HEK293 (cell line): ENCODE measurements around the gene DISC1.
A peak's percentile ranks its signal among the peaks of the same experiment; 100 is the strongest.

Experiments
- MEIS1 ChIP-seq: sonication (generic); formaldehyde crosslinking; IDR thresholded peaks from 2 replicates; pipeline ENCODE4 v1.8.1; 2022; ENCODE audit warnings: missing genetic modification reagents, mild to moderate bottlenecking, borderline replicate concordance
- MZF1 ChIP-seq: fragments of 450-650 bp; formaldehyde crosslinking; IDR thresholded peaks from 2 replicates; pipeline ENCODE4 v1.5.1; 2017; ENCODE audit warnings: missing biosample characterization, missing genetic modification characterization, borderline replicate concordance
- RBAK ChIP-seq: fragments of 450-650 bp; formaldehyde crosslinking; IDR thresholded peaks from 2 replicates; pipeline ENCODE4 v1.5.1; 2016; ENCODE audit warnings: missing biosample characterization, missing genetic modification characterization
- REPIN1 ChIP-seq: fragments of 450-650 bp; formaldehyde crosslinking; IDR thresholded peaks from 2 replicates; pipeline ENCODE4 v1.5.1; 2017; ENCODE audit warnings: missing biosample characterization, missing genetic modification characterization, low read depth
- SCRT2 ChIP-seq: fragments of 450-650 bp; formaldehyde crosslinking; IDR thresholded peaks from 2 replicates; pipeline ENCODE4 v1.5.1; 2016; ENCODE audit warnings: missing biosample characterization, missing genetic modification characterization
- ZNF174 ChIP-seq: fragments of 450-650 bp; formaldehyde crosslinking; IDR thresholded peaks from 2 replicates; pipeline ENCODE4 v1.5.0; 2017; ENCODE audit warnings: missing biosample characterization, mild to moderate bottlenecking, missing genetic modification characterization
- ZNF175 ChIP-seq: fragments of 450-650 bp; formaldehyde crosslinking; IDR thresholded peaks from 2 replicates; pipeline ENCODE4 v1.5.1; 2016; ENCODE audit warnings: missing biosample characterization, missing genetic modification characterization
- ZNF292 ChIP-seq: fragments of 450-650 bp; formaldehyde crosslinking; IDR thresholded peaks from 2 replicates; pipeline ENCODE4 v1.5.1; 2016; ENCODE audit warnings: low read depth, missing biosample characterization, missing genetic modification characterization, borderline replicate concordance
- ZNF37A ChIP-seq: fragments of 450-650 bp; IDR thresholded peaks from 2 replicates; pipeline ENCODE4 v1.5.1; 2018; ENCODE audit warnings: missing biosample characterization, missing genetic modification characterization
- ZNF426 ChIP-seq: fragments of 450-650 bp; formaldehyde crosslinking; IDR thresholded peaks from 2 replicates; pipeline ENCODE4 v1.5.1; 2017; ENCODE audit warnings: missing biosample characterization, missing genetic modification characterization, mild to moderate bottlenecking, inconsistent platforms, moderate library complexity
- ZNF529 ChIP-seq: fragments of 450-650 bp; formaldehyde crosslinking; IDR thresholded peaks from 2 replicates; pipeline ENCODE4 v1.5.1; 2017; ENCODE audit warnings: missing genetic modification characterization, missing biosample characterization; ENCODE audit not compliant: insufficient replicate concordance
- ZNF585B ChIP-seq: fragments of 450-650 bp; formaldehyde crosslinking; IDR thresholded peaks from 2 replicates; pipeline ENCODE4 v1.5.1; 2016; ENCODE audit warnings: missing biosample characterization, missing genetic modification characterization
- ZNF596 ChIP-seq: fragments of 450-650 bp; IDR thresholded peaks from 2 replicates; pipeline ENCODE4 v1.5.0; 2018; ENCODE audit warnings: missing biosample characterization, mild to moderate bottlenecking, missing genetic modification characterization, moderate library complexity
- ZNF610 ChIP-seq: fragments of 450-650 bp; formaldehyde crosslinking; IDR thresholded peaks from 2 replicates; pipeline ENCODE4 v1.5.1; 2016; ENCODE audit warnings: missing biosample characterization, missing genetic modification characterization, borderline replicate concordance
- ZNF621 ChIP-seq: fragments of 450-650 bp; formaldehyde crosslinking; IDR thresholded peaks from 2 replicates; pipeline ENCODE4 v1.5.1; 2017; ENCODE audit warnings: missing biosample characterization, missing genetic modification characterization
- ZNF785 ChIP-seq: fragments of 450-650 bp; formaldehyde crosslinking; IDR thresholded peaks from 2 replicates; pipeline ENCODE4 v1.5.1; 2016; ENCODE audit warnings: missing biosample characterization, missing genetic modification characterization
- ZNF843 ChIP-seq: fragments of 450-650 bp; formaldehyde crosslinking; IDR thresholded peaks from 2 replicates; pipeline ENCODE4 v1.5.1; 2016; ENCODE audit warnings: missing biosample characterization, missing genetic modification characterization
- ZSCAN30 ChIP-seq: fragments of 450-650 bp; IDR thresholded peaks from 2 replicates; pipeline ENCODE4 v1.5.1; 2018; ENCODE audit warnings: missing biosample characterization, mild to moderate bottlenecking, missing genetic modification characterization, moderate library complexity
- TF ChIP-seq, protein P1 (sequence below): fragments of 450-650 bp; formaldehyde crosslinking; IDR thresholded peaks from 2 replicates; pipeline ENCODE4 v1.5.1; 2016; ENCODE audit warnings: missing biosample characterization, missing genetic modification characterization
- TF ChIP-seq, protein P2 (sequence below): fragments of 450-650 bp; formaldehyde crosslinking; IDR thresholded peaks from 2 replicates; pipeline ENCODE4 v1.5.1; 2016; ENCODE audit warnings: missing biosample characterization, missing genetic modification characterization
- TF ChIP-seq, protein P3 (sequence below): fragments of 450-650 bp; formaldehyde crosslinking; IDR thresholded peaks from 2 replicates; pipeline ENCODE4 v1.5.1; 2016; ENCODE audit warnings: missing biosample characterization, missing genetic modification characterization
- TF ChIP-seq, protein P4 (sequence below): fragments of 450-650 bp; formaldehyde crosslinking; IDR thresholded peaks from 2 replicates; pipeline ENCODE4 v1.5.1; 2016; ENCODE audit warnings: missing biosample characterization, missing genetic modification characterization
- TF ChIP-seq, protein P5 (sequence below): fragments of 450-650 bp; formaldehyde crosslinking; IDR thresholded peaks from 2 replicates; pipeline ENCODE4 v1.5.1; 2016; ENCODE audit warnings: missing biosample characterization, missing genetic modification characterization, borderline replicate concordance
- TF ChIP-seq, protein P6 (sequence below): fragments of 450-650 bp; formaldehyde crosslinking; IDR thresholded peaks from 2 replicates; pipeline ENCODE4 v1.5.1; 2017; ENCODE audit warnings: missing biosample characterization, missing genetic modification characterization

The DISC1 gene

DNA sequence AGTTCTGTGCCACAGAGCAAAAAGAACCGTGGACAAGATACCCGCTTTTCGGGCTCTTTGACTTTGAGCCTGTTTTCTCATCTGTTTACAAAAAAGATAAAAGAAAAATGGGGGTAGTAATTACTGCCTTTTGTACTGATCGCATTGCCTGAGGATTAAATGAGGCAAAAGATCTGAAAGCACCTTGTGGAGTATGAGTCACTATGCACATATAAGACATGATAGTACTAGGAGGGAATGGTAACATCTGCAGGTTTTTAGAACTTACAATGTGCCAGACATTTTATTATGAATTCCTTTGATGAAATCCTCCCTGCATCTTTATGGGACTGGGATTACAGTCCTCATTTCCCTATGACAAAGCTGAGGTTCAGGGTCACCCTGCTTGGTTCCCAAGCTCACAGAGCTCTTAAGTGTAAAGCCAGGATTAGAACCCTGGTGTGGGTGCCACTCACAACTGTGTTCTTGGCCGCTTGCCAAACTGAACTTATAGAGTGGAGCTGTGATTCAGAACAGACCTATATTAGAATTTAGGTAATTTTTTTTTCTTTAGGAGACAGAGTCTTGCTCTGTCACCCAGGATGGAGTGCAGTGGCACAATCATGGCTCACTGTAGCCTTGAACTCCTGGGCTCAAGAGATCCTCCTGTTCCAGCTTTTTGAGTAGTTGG is 1.8 kb downstream of the DISC1 start (continued):
- TF ChIP-seq, protein P1, sequence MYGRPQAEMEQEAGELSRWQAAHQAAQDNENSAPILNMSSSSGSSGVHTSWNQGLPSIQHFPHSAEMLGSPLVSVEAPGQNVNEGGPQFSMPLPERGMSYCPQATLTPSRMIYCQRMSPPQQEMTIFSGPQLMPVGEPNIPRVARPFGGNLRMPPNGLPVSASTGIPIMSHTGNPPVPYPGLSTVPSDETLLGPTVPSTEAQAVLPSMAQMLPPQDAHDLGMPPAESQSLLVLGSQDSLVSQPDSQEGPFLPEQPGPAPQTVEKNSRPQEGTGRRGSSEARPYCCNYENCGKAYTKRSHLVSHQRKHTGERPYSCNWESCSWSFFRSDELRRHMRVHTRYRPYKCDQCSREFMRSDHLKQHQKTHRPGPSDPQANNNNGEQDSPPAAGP = no peak
- TF ChIP-seq ZSCAN30 (tag by site-specific recombination) (no peak), REPIN1 (no peak), ZNF37A (tag by site-specific recombination) (peak; percentile 82), ZNF174 (tag by site-specific recombination) (no peak), ZNF843 (tag by site-specific recombination) (no peak), ZNF621 (tag by site-specific recombination) (no peak), MZF1 (no peak), ZNF596 (tag by site-specific recombination) (no peak), SCRT2 (no peak), MEIS1 (CRISPR knock-in tag) (no peak), ZNF292 (tag by site-specific recombination) (no peak), ZNF785 (tag by site-specific recombination) (no peak), ZNF175 (tag by site-specific recombination) (no peak), ZNF426 (no peak), ZNF585B (no peak), ZNF529 (no peak), RBAK (tag by site-specific recombination) (no peak), ZNF610 (tag by site-specific recombination) (no peak)
- TF ChIP-seq, protein P2, sequence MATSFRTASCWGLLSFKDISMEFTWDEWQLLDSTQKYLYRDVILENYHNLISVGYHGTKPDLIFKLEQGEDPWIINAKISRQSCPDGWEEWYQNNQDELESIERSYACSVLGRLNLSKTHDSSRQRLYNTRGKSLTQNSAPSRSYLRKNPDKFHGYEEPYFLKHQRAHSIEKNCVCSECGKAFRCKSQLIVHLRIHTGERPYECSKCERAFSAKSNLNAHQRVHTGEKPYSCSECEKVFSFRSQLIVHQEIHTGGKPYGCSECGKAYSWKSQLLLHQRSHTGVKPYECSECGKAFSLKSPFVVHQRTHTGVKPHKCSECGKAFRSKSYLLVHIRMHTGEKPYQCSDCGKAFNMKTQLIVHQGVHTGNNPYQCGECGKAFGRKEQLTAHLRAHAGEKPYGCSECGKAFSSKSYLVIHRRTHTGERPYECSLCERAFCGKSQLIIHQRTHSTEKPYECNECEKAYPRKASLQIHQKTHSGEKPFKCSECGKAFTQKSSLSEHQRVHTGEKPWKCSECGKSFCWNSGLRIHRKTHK = no peak
- TF ChIP-seq, protein P3, sequence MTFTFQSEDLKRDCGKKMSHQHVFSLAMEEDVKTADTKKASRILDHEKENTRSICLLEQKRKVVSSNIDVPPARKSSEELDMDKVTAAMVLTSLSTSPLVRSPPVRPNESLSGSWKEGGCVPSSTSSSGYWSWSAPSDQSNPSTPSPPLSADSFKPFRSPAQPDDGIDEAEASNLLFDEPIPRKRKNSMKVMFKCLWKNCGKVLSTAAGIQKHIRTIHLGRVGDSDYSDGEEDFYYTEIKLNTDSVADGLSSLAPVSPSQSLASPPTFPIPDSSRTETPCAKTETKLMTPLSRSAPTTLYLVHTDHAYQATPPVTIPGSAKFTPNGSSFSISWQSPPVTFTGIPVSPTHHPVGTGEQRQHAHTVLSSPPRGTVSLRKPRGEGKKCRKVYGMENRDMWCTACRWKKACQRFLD = no peak
- TF ChIP-seq, protein P4, sequence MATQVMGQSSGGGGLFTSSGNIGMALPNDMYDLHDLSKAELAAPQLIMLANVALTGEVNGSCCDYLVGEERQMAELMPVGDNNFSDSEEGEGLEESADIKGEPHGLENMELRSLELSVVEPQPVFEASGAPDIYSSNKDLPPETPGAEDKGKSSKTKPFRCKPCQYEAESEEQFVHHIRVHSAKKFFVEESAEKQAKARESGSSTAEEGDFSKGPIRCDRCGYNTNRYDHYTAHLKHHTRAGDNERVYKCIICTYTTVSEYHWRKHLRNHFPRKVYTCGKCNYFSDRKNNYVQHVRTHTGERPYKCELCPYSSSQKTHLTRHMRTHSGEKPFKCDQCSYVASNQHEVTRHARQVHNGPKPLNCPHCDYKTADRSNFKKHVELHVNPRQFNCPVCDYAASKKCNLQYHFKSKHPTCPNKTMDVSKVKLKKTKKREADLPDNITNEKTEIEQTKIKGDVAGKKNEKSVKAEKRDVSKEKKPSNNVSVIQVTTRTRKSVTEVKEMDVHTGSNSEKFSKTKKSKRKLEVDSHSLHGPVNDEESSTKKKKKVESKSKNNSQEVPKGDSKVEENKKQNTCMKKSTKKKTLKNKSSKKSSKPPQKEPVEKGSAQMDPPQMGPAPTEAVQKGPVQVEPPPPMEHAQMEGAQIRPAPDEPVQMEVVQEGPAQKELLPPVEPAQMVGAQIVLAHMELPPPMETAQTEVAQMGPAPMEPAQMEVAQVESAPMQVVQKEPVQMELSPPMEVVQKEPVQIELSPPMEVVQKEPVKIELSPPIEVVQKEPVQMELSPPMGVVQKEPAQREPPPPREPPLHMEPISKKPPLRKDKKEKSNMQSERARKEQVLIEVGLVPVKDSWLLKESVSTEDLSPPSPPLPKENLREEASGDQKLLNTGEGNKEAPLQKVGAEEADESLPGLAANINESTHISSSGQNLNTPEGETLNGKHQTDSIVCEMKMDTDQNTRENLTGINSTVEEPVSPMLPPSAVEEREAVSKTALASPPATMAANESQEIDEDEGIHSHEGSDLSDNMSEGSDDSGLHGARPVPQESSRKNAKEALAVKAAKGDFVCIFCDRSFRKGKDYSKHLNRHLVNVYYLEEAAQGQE (tag by site-specific recombination) = no peak
- TF ChIP-seq, protein P5, sequence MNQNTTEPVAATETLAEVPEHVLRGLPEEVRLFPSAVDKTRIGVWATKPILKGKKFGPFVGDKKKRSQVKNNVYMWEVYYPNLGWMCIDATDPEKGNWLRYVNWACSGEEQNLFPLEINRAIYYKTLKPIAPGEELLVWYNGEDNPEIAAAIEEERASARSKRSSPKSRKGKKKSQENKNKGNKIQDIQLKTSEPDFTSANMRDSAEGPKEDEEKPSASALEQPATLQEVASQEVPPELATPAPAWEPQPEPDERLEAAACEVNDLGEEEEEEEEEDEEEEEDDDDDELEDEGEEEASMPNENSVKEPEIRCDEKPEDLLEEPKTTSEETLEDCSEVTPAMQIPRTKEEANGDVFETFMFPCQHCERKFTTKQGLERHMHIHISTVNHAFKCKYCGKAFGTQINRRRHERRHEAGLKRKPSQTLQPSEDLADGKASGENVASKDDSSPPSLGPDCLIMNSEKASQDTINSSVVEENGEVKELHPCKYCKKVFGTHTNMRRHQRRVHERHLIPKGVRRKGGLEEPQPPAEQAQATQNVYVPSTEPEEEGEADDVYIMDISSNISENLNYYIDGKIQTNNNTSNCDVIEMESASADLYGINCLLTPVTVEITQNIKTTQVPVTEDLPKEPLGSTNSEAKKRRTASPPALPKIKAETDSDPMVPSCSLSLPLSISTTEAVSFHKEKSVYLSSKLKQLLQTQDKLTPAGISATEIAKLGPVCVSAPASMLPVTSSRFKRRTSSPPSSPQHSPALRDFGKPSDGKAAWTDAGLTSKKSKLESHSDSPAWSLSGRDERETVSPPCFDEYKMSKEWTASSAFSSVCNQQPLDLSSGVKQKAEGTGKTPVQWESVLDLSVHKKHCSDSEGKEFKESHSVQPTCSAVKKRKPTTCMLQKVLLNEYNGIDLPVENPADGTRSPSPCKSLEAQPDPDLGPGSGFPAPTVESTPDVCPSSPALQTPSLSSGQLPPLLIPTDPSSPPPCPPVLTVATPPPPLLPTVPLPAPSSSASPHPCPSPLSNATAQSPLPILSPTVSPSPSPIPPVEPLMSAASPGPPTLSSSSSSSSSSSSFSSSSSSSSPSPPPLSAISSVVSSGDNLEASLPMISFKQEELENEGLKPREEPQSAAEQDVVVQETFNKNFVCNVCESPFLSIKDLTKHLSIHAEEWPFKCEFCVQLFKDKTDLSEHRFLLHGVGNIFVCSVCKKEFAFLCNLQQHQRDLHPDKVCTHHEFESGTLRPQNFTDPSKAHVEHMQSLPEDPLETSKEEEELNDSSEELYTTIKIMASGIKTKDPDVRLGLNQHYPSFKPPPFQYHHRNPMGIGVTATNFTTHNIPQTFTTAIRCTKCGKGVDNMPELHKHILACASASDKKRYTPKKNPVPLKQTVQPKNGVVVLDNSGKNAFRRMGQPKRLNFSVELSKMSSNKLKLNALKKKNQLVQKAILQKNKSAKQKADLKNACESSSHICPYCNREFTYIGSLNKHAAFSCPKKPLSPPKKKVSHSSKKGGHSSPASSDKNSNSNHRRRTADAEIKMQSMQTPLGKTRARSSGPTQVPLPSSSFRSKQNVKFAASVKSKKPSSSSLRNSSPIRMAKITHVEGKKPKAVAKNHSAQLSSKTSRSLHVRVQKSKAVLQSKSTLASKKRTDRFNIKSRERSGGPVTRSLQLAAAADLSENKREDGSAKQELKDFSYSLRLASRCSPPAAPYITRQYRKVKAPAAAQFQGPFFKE (tag by site-specific recombination) = no peak
- TF ChIP-seq, protein P6, sequence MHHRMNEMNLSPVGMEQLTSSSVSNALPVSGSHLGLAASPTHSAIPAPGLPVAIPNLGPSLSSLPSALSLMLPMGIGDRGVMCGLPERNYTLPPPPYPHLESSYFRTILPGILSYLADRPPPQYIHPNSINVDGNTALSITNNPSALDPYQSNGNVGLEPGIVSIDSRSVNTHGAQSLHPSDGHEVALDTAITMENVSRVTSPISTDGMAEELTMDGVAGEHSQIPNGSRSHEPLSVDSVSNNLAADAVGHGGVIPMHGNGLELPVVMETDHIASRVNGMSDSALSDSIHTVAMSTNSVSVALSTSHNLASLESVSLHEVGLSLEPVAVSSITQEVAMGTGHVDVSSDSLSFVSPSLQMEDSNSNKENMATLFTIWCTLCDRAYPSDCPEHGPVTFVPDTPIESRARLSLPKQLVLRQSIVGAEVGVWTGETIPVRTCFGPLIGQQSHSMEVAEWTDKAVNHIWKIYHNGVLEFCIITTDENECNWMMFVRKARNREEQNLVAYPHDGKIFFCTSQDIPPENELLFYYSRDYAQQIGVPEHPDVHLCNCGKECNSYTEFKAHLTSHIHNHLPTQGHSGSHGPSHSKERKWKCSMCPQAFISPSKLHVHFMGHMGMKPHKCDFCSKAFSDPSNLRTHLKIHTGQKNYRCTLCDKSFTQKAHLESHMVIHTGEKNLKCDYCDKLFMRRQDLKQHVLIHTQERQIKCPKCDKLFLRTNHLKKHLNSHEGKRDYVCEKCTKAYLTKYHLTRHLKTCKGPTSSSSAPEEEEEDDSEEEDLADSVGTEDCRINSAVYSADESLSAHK = no peak
